ENCODE results near the gene SHB. TPM values are rescaled to one million over a fixed set of nuclear protein-coding genes. Genes with fewer than 3 reads are reported as not detected.

SHB gene
- total and polyA plus RNA-seq, 2 of the 8 experiments (the other 6 are each of a cell fraction or from before 2014, with no cell fraction given): 4.1 to 12.6 TPM

GRCh38 chr9:38017149-38017884 is 51.7 kb downstream of the SHB start (continued):
- TF ChIP-seq RFX5 (IDR thresholded peaks at IDR 0.05; ENCODE audit: borderline replicate concordance, low read depth, low read length): no peak
- peak; percentile 100 for TF ChIP-seq BCL11A (IDR thresholded peaks at IDR 0.05; ENCODE audit: low read depth in 2 of 2, low read length in 2 of 2)
- peak; percentile 69 for TF ChIP-seq TBP (IDR thresholded peaks at IDR 0.05; ENCODE audit: low read depth, low read length)
- peak; percentile 59 to 71; a peak in 1 of 4 replicates for TF ChIP-seq SIN3A (conservative IDR thresholded peaks at IDR 0.05 in 1 of 2, IDR thresholded peaks at IDR 0.05 in 1 of 2; ENCODE audit: low read depth in 1 of 2, low read length in 2 of 2)
- TF ChIP-seq KDM5A (IDR thresholded peaks at IDR 0.05; ENCODE audit: low read length): no peak
- TF ChIP-seq NANOG (IDR thresholded peaks at IDR 0.05; ENCODE audit: insufficient read depth, low read depth, low read length, poor library complexity, severe bottlenecking): peak; percentile 85
- TF ChIP-seq CTCF (IDR thresholded peaks at IDR 0.05; ENCODE audit: control extremely low read depth in 1 of 3, insufficient read depth in 1 of 3, low read depth in 1 of 3, low read length in 3 of 3): peak; percentile 75 to 82 (median 80)
- no peak for TF ChIP-seq MAFK (IDR thresholded peaks at IDR 0.05; ENCODE audit: low read depth, low read length)
- TF ChIP-seq MAX (IDR thresholded peaks at IDR 0.05): peak; percentile 66; the same call in 1 of the 2 replicates
- no peak for TF ChIP-seq E2F6 (IDR thresholded peaks at IDR 0.05)
- TF ChIP-seq ASH2L (IDR thresholded peaks at IDR 0.05; ENCODE audit: low read length): peak; percentile 84
- TF ChIP-seq KDM4A (IDR thresholded peaks at IDR 0.05; ENCODE audit: low read depth, low read length, severe bottlenecking): no peak
- TF ChIP-seq EGR1 (IDR thresholded peaks at IDR 0.05; ENCODE audit: borderline replicate concordance, low read depth, low read length): no peak
- no peak for TF ChIP-seq SUZ12 (IDR thresholded peaks at IDR 0.05; ENCODE audit: low read length)
- TF ChIP-seq CTBP2 (IDR thresholded peaks at IDR 0.05; ENCODE audit: borderline replicate concordance, insufficient read depth, insufficient read length, low read length): peak; percentile 98
- TF ChIP-seq SIX5 (IDR thresholded peaks at IDR 0.05; ENCODE audit: low read depth, low read length): no peak
- peak; percentile 31; the same call in 1 of the 2 replicates for TF ChIP-seq CREB1 (IDR thresholded peaks at IDR 0.05)
- no peak for TF ChIP-seq CBX8 (IDR thresholded peaks at IDR 0.05; ENCODE audit: borderline replicate concordance, low read depth, low read length)
- TF ChIP-seq SRF (IDR thresholded peaks at IDR 0.05; ENCODE audit: low read depth, low read length): peak; percentile 66
- peak; percentile 37 to 53; a peak in 1 of 4 replicates for TF ChIP-seq HDAC2 (IDR thresholded peaks at IDR 0.05; ENCODE audit: borderline replicate concordance in 1 of 2, low read depth in 2 of 2, low read length in 2 of 2)
